ENCODE measurements around the gene RFFL. TPM values are rescaled to one million over a fixed set of nuclear protein-coding genes. Genes with fewer than 3 reads are reported as not detected.

RFFL gene
- total and polyA plus RNA-seq, 2 of the 4 experiments (the other 2 are of a cell fraction) = 11.6 to 19.2 TPM

DNA sequence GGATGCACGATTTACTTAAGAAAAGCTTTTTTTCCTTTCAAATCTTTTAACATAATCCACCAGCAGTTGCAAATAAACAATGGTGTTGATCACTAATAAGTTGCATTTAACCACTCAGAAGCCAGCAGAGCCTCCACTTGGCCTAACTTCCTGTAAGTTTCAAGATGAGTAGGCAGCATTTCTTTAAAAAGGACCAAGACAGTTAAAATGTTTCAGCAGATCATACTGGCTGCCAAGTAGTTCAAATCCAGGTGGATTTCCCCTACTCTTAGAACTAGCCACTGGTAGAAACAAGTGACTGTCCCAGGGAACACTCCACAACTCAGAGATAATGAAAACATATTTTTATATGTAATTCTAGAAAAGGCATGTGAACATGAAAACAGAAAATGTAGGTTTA lies 17.0 kb upstream of the RFFL start:
- Histone ChIP-seq H2BK120ac (ENCODE audit: low read depth, low read length) (no peak overlapping the region), H3K4ac (ENCODE audit: low read depth, low read length) (no peak overlapping the region), H4K91ac (ENCODE audit: insufficient read depth, low read depth, low read length) (no peak overlapping the region), H4K5ac (ENCODE audit: low read depth, low read length) (no peak overlapping the region), H3K4me1 (ENCODE audit: control insufficient read depth, insufficient read depth, low read length) (peaks cover 7% of the 10 kb centered on the region; the same call in 1 of the 2 replicates), H3K36me3 (ENCODE audit: control insufficient read depth, insufficient read depth, low read length) (no peaks in the 10 kb centered on the region), H2BK15ac (ENCODE audit: low read depth, low read length) (no peak overlapping the region), H3K18ac (ENCODE audit: low read depth, low read length) (no peak overlapping the region), H4K8ac (ENCODE audit: low read depth in 2 of 2, low read length in 2 of 2) (no peak overlapping the region), H2BK20ac (ENCODE audit: low read depth, low read length) (no peak overlapping the region), H2AFZ (replicated peaks; ENCODE audit: low read length, poor library complexity) (no peak overlapping the region), H3K9ac (ENCODE audit: low read depth, low read length) (no peak overlapping the region), H4K20me1 (ENCODE audit: insufficient read depth, low read length) (peaks cover 11% of the 10 kb centered on the region; the same call in 1 of the 2 replicates), H3K14ac (replicated peaks; ENCODE audit: low read depth, low read length) (no peak overlapping the region), H3K56ac (ENCODE audit: extremely low read depth, insufficient read depth, low read length) (no peak overlapping the region), H3K4me3 (ENCODE audit: insufficient read depth, low read depth, low read length) (no peak overlapping the region), H2AK5ac (ENCODE audit: low read depth, low read length) (no peak overlapping the region), H3K4me2 (ENCODE audit: low read depth, low read length) (no peak overlapping the region; the same call in 1 of the 2 replicates), H2AK9ac (replicated peaks; ENCODE audit: low read depth, low read length, poor library complexity) (no peak overlapping the region), H3K23ac (ENCODE audit: low read depth, low read length) (no peak overlapping the region), H3K9me1 (ENCODE audit: insufficient read depth, low read length) (peaks cover 10% of the 10 kb centered on the region), H3K27ac (ENCODE audit: insufficient read depth, low read length) (no peak overlapping the region), H3K27me3 (ENCODE audit: control insufficient read depth, insufficient read depth, low read length) (no peaks in the 10 kb centered on the region), H2BK5ac (ENCODE audit: low read depth, low read length, poor library complexity, severe bottlenecking) (no peak overlapping the region), H3K9me3 (ENCODE audit: control insufficient read depth, insufficient read depth, low read length) (no peaks in the 10 kb centered on the region), H3K79me1 (ENCODE audit: low read depth in 1 of 2, low read length in 2 of 2) (peaks cover 27 to 62% of the 10 kb centered on the region in 2 experiments)
- ATAC-seq (ENCODE audit: low read depth) = no peak
- WGBS, 2 experiments (ENCODE audit: extremely low coverage in 2 of 2, insufficient read length in 1 of 2) = no CpG with 5 or more reads among the region's 1 CpG
- no TSS peak for BruUV-seq (replicated peaks)
- CTCF ChIA-PET = interaction anchor here (0.9 kb wide), 1 partner anchor 38 kb away, joined by 3 read pairs; no protein-coding TSS in a partner anchor
- DNase-seq = no peak
- POLR2A ChIA-PET (ENCODE audit: unreplicated experiment) = no interaction called here
- in situ Hi-C loops (cut with MboI; ENCODE audit: low sequenced_read_pairs) (no loop called here), dilution Hi-C loops (cut with HindIII; ENCODE audit: low sequenced_read_pairs, unreplicated experiment) (no loop called here), intact Hi-C loops (cut with micrococcal nuclease) (no loop called here)
- no peak for TF ChIP-seq SMC3 (IDR thresholded peaks at IDR 0.05; ENCODE audit: low read depth, low read length)
- TF ChIP-seq RAD21 (IDR thresholded peaks at IDR 0.05; ENCODE audit: low read length) = no peak
- TF ChIP-seq, protein P1, sequence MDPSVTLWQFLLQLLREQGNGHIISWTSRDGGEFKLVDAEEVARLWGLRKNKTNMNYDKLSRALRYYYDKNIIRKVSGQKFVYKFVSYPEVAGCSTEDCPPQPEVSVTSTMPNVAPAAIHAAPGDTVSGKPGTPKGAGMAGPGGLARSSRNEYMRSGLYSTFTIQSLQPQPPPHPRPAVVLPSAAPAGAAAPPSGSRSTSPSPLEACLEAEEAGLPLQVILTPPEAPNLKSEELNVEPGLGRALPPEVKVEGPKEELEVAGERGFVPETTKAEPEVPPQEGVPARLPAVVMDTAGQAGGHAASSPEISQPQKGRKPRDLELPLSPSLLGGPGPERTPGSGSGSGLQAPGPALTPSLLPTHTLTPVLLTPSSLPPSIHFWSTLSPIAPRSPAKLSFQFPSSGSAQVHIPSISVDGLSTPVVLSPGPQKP (IDR thresholded peaks at IDR 0.05; ENCODE audit: borderline replicate concordance, low read depth, low read length) = no peak
- no peak for TF ChIP-seq MXI1 (IDR thresholded peaks at IDR 0.05; ENCODE audit: borderline replicate concordance, low read depth, low read length)
- no peak for TF ChIP-seq POLR2A (IDR thresholded peaks at IDR 0.05; ENCODE audit: low read depth, low read length)
- TF ChIP-seq BHLHE40 (IDR thresholded peaks at IDR 0.05; ENCODE audit: low read depth, low read length) = no peak
- TF ChIP-seq, protein P2, sequence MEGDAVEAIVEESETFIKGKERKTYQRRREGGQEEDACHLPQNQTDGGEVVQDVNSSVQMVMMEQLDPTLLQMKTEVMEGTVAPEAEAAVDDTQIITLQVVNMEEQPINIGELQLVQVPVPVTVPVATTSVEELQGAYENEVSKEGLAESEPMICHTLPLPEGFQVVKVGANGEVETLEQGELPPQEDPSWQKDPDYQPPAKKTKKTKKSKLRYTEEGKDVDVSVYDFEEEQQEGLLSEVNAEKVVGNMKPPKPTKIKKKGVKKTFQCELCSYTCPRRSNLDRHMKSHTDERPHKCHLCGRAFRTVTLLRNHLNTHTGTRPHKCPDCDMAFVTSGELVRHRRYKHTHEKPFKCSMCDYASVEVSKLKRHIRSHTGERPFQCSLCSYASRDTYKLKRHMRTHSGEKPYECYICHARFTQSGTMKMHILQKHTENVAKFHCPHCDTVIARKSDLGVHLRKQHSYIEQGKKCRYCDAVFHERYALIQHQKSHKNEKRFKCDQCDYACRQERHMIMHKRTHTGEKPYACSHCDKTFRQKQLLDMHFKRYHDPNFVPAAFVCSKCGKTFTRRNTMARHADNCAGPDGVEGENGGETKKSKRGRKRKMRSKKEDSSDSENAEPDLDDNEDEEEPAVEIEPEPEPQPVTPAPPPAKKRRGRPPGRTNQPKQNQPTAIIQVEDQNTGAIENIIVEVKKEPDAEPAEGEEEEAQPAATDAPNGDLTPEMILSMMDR (conservative IDR thresholded peaks at IDR 0.05; ENCODE audit: low read depth, low read length) = no peak
- no peak for TF ChIP-seq CHD1 (IDR thresholded peaks at IDR 0.05; ENCODE audit: low read depth, low read length)
- TF ChIP-seq CEBPB (IDR thresholded peaks at IDR 0.05; ENCODE audit: low read depth, low read length) = no peak
- TF ChIP-seq RCOR1 (IDR thresholded peaks at IDR 0.05; ENCODE audit: insufficient replicate concordance, low read length) = no peak
- TF ChIP-seq FOS (IDR thresholded peaks at IDR 0.05; ENCODE audit: low read depth, low read length) = no peak
- TF ChIP-seq, protein P3, sequence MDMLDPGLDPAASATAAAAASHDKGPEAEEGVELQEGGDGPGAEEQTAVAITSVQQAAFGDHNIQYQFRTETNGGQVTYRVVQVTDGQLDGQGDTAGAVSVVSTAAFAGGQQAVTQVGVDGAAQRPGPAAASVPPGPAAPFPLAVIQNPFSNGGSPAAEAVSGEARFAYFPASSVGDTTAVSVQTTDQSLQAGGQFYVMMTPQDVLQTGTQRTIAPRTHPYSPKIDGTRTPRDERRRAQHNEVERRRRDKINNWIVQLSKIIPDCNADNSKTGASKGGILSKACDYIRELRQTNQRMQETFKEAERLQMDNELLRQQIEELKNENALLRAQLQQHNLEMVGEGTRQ (IDR thresholded peaks at IDR 0.05; ENCODE audit: low read depth, low read length) = no peak
- no peak for TF ChIP-seq RFX5 (IDR thresholded peaks at IDR 0.05; ENCODE audit: low read depth, low read length)
- no peak for TF ChIP-seq MAZ (IDR thresholded peaks at IDR 0.05; ENCODE audit: borderline replicate concordance, low read depth, low read length)
- no peak for TF ChIP-seq NFE2L2 (IDR thresholded peaks at IDR 0.05; ENCODE audit: low read depth, low read length)
